Parathyroid adenoma (tissue), 2 donors: ENCODE measurements around the gene ARHGAP24.

ENCODE experiments used
- H2AFZ ChIP-seq: fragments of 300-600 bp; sonication (generic); one replicate; pipeline ENCODE4 v1.7.0; 2017; ENCODE audit warnings: antibody characterized with exemption, mild to moderate bottlenecking
- H3K27ac ChIP-seq: fragments of 300-600 bp; sonication (generic); one replicate; pipeline ENCODE4 v1.7.0; 2017
- H3K27me3 ChIP-seq: fragments of 300-600 bp; sonication (generic); one replicate; pipeline ENCODE4 v1.7.0; 2017; ENCODE audit warnings: low read length; ENCODE audit not compliant: control insufficient read depth, insufficient read depth
- H3K36me3 ChIP-seq: fragments of 300-600 bp; sonication (generic); one replicate; pipeline ENCODE4 v1.7.0; 2017; ENCODE audit warnings: low read length; ENCODE audit not compliant: control insufficient read depth, insufficient read depth
- H3K4me1 ChIP-seq: fragments of 300-600 bp; sonication (generic); one replicate; pipeline ENCODE4 v1.7.0; 2017; ENCODE audit warnings: control low read depth
- H3K4me2 ChIP-seq: fragments of 300-600 bp; sonication (generic); one replicate; pipeline ENCODE4 v1.7.0; 2017; ENCODE audit warnings: low read length
- H3K4me3 ChIP-seq: fragments of 300-600 bp; sonication (generic); one replicate; pipeline ENCODE4 v1.7.0; 2017; ENCODE audit warnings: low read depth, low read length
- H3K79me2 ChIP-seq: fragments of 300-600 bp; sonication (generic); one replicate; pipeline ENCODE4 v1.7.0; 2017; ENCODE audit warnings: control low read depth
- H3K9ac ChIP-seq: fragments of 300-600 bp; sonication (generic); one replicate; pipeline ENCODE4 v1.7.0; 2017; ENCODE audit warnings: mild to moderate bottlenecking
- H3K9me3 ChIP-seq: fragments of 300-600 bp; sonication (generic); one replicate; pipeline ENCODE4 v1.7.0; 2017; ENCODE audit warnings: low read length; ENCODE audit not compliant: control insufficient read depth
- CTCF ChIP-seq: fragments of 300-600 bp; sonication (generic); IDR thresholded peaks from one replicate; pipeline ENCODE4 v1.7.0; 2017; ENCODE audit warnings: antibody characterized with exemption, mild to moderate bottlenecking
- donor health status: primary hyperparathyroidism.

Gene ARHGAP24

GRCh38 chr4:85496126-85496849 lies 21.3 kb downstream of the ARHGAP24 start:
- Histone ChIP-seq H3K9ac (no peak overlapping the region), H3K27me3 (no peaks in the 10 kb centered on the region), H3K79me2 (no peaks in the 10 kb centered on the region), H3K9me3 (no peaks in the 10 kb centered on the region), H3K4me2 (no peak overlapping the region), H3K36me3 (no peaks in the 10 kb centered on the region), H2AFZ (no peak overlapping the region), H3K4me1 (no peaks in the 10 kb centered on the region), H3K4me3 (no peak overlapping the region), H3K27ac (no peak overlapping the region)
- TF ChIP-seq CTCF: no peak

- no peak overlapping the region for H3K4me3 ChIP-seq
- no peak for TF ChIP-seq CTCF
- H3K4me2 ChIP-seq: no peak overlapping the region
- H3K27me3 ChIP-seq: no peaks in the 10 kb centered on the region
- H3K79me2 ChIP-seq: no peaks in the 10 kb centered on the region
- no peaks in the 10 kb centered on the region for H3K9me3 ChIP-seq
- no peak overlapping the region for H2AFZ ChIP-seq
- no peaks in the 10 kb centered on the region for H3K4me1 ChIP-seq
- no peak overlapping the region for H3K9ac ChIP-seq
- H3K27ac ChIP-seq: no peak overlapping the region
- H3K36me3 ChIP-seq: no peaks in the 10 kb centered on the region
These were observed 22.0 kb downstream of the ARHGAP24 start for GRCh38 chr4:85496933-85497332.

GRCh38 chr4:85498068-85498733 lies 23.3 kb downstream of the ARHGAP24 start:
- no peak overlapping the region for H2AFZ ChIP-seq
- no peak overlapping the region for H3K4me2 ChIP-seq
- H3K27ac ChIP-seq: no peak overlapping the region
- H3K4me3 ChIP-seq: no peak overlapping the region
- H3K4me1 ChIP-seq: no peaks in the 10 kb centered on the region
- no peak for TF ChIP-seq CTCF
- no peaks in the 10 kb centered on the region for H3K36me3 ChIP-seq
- H3K9me3 ChIP-seq: no peaks in the 10 kb centered on the region
- H3K27me3 ChIP-seq: no peaks in the 10 kb centered on the region
- H3K9ac ChIP-seq: no peak overlapping the region
- H3K79me2 ChIP-seq: no peaks in the 10 kb centered on the region

GRCh38 chr4:85499573-85499972 lies 24.6 kb downstream of the ARHGAP24 start:
- Histone ChIP-seq H3K4me1 (no peaks in the 10 kb centered on the region), H3K9me3 (no peaks in the 10 kb centered on the region)
- no peak for TF ChIP-seq CTCF

More at GRCh38 chr4:85499573-85499972, 24.6 kb downstream of the ARHGAP24 start:
- no peaks in the 10 kb centered on the region for H3K27me3 ChIP-seq
- H3K36me3 ChIP-seq: no peaks in the 10 kb centered on the region
- H3K79me2 ChIP-seq: no peaks in the 10 kb centered on the region
- H3K4me2 ChIP-seq: no peak overlapping the region
- no peak overlapping the region for H3K27ac ChIP-seq
- H3K9ac ChIP-seq: no peak overlapping the region
- H3K4me3 ChIP-seq: no peak overlapping the region
- H2AFZ ChIP-seq: no peak overlapping the region
